Colonic mucosa (tissue), 4 donors: ENCODE results near the gene TSPAN9. TPM values are rescaled to one million over a fixed set of nuclear protein-coding genes. Genes with fewer than 3 reads are reported as not detected.

Source experiments
- DNase-seq: peaks from one replicate; pipeline ENCODE4 v3.0.0-alpha.2; 2020
- H3K27ac ChIP-seq: fragments of 200-600 bp; one replicate; pipeline ENCODE4 v1.8.0; 2021
- H3K27me3 ChIP-seq: fragments of 200-600 bp; one replicate; pipeline ENCODE4 v1.8.0; 2021
- H3K36me3 ChIP-seq: fragments of 200-600 bp; one replicate; pipeline ENCODE4 v1.8.0; 2021
- H3K4me1 ChIP-seq: fragments of 200-600 bp; one replicate; pipeline ENCODE4 v1.8.0; 2021; ENCODE audit warnings: mild to moderate bottlenecking
- H3K4me3 ChIP-seq: fragments of 200-600 bp; one replicate; pipeline ENCODE4 v1.8.0; 2021
- H3K9ac ChIP-seq, 2 donors: one replicate each; pipeline ENCODE4 v1.7.0; 2013; ENCODE audit warnings: control low read depth in 2 of 2, low read depth in 2 of 2, low read length in 2 of 2
- H3K9me3 ChIP-seq: fragments of 200-600 bp; one replicate; pipeline ENCODE4 v1.8.0; 2021
- CTCF ChIP-seq: fragments of 200-600 bp; IDR thresholded peaks from one replicate; pipeline ENCODE4 v1.8.0; 2022; ENCODE audit warnings: antibody characterized with exemption, mild to moderate bottlenecking
- intact Hi-C: fragments of 100-400 bp; cut with DNase I; formaldehyde crosslinking; loops from one replicate; pipeline ENCODE4 v1.14.1; 2022
- total RNA-seq, 2 donors: library from RNA; stranded (reverse); fragmentation: NEBNext Ultra II Directional in 1 of 2; extraction: Animal tissue kit (Norgen Biotek cat#: 25700) in 1 of 2; gene quantifications; one replicate each; pipeline ENCODE4 v1.2.1, GENCODE V29; 2021
- donor health status: healthy.
- donor health status: DM: no; HTN: no; CAD: no.
- donor health status: DM: no; HTN: no; CAD: no.

Gene TSPAN9
- total RNA-seq, 2 donors from 2014 or later: 4.7 to 9.9 TPM

GRCh38 chr12:3133405-3133783 lies 56.2 kb downstream of the TSPAN9 start:
- Histone ChIP-seq H3K27me3 (no peaks in the 10 kb centered on the region), H3K9ac (no peak overlapping the region), H3K9me3 (no peaks in the 10 kb centered on the region), H3K36me3 (no peaks in the 10 kb centered on the region), H3K4me1 (no peaks in the 10 kb centered on the region), H3K27ac (no peak overlapping the region), H3K4me3 (no peak overlapping the region)
- DNase-seq: no peak
- TF ChIP-seq CTCF: no peak
- intact Hi-C loops: loop anchor here (10.0 kb wide), 1 partner anchor 71 kb away; no protein-coding TSS in a partner anchor

DNA sequence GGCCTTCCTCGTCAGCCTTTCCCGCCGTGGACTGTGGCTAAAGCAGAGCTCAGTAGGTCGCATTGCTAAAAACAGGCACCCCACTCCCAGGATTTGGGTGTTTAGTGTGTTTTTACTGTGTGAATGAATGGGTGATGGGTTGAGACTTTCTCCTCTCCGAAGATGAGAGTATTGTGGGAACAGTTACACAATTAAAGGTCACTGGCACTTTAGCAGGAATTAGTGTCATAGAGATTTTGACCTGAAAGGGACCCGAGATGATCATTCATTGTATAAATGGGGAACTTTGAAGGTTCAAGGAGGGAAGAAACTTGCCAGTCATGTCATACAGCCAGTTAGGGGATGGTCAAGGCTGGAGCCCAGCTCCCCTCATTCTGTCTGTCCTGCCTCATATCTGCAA lies 56.9 kb downstream of the TSPAN9 start:
- intact Hi-C loops: loop anchor here (2.0 to 10.0 kb wide), 2 partner anchors 71 to 141 kb away; no protein-coding TSS in a partner anchor
- no peaks in the 10 kb centered on the region for H3K4me1 ChIP-seq
- no peaks in the 10 kb centered on the region for H3K9me3 ChIP-seq
- H3K27ac ChIP-seq: no peak overlapping the region
- H3K27me3 ChIP-seq: no peaks in the 10 kb centered on the region
- no peak overlapping the region for H3K4me3 ChIP-seq
- no peak for TF ChIP-seq CTCF
- H3K9ac ChIP-seq: no peak overlapping the region
- DNase-seq: no peak
- H3K36me3 ChIP-seq: no peaks in the 10 kb centered on the region

GRCh38 chr12:3134526-3135135 lies 57.5 kb downstream of the TSPAN9 start:
- no peak for TF ChIP-seq CTCF
- intact Hi-C loops: loop anchor here (2.0 to 10.0 kb wide), 2 partner anchors 70 to 140 kb away; no protein-coding TSS in a partner anchor
- H3K4me1 ChIP-seq: no peaks in the 10 kb centered on the region
- H3K27ac ChIP-seq: no peak overlapping the region
- H3K9ac ChIP-seq: no peak overlapping the region
- no peak for DNase-seq
- no peak overlapping the region for H3K4me3 ChIP-seq
- no peaks in the 10 kb centered on the region for H3K27me3 ChIP-seq
- H3K36me3 ChIP-seq: no peaks in the 10 kb centered on the region
- no peaks in the 10 kb centered on the region for H3K9me3 ChIP-seq

GRCh38 chr12:3135522-3136461 lies 58.6 kb downstream of the TSPAN9 start:
- no peaks in the 10 kb centered on the region for H3K36me3 ChIP-seq
- TF ChIP-seq CTCF: peak; percentile 71
- no peaks in the 10 kb centered on the region for H3K4me1 ChIP-seq
- no peak overlapping the region for H3K4me3 ChIP-seq
- H3K9me3 ChIP-seq: no peaks in the 10 kb centered on the region
- intact Hi-C loops: loop anchor here (2.0 to 10.0 kb wide), 2 partner anchors 69 to 139 kb away; no protein-coding TSS in a partner anchor
- H3K27ac ChIP-seq: no peak overlapping the region
- no peak overlapping the region for H3K9ac ChIP-seq
- peak; percentile 31 for DNase-seq
- H3K27me3 ChIP-seq: no peaks in the 10 kb centered on the region

- TF ChIP-seq CTCF: no peak
- intact Hi-C loops: loop anchor here (10.0 kb wide), 1 partner anchor 68 kb away; no protein-coding TSS in a partner anchor
- no peak overlapping the region for H3K9ac ChIP-seq
- H3K27ac ChIP-seq: no peak overlapping the region
- DNase-seq: no peak
- H3K4me1 ChIP-seq: no peaks in the 10 kb centered on the region
- no peaks in the 10 kb centered on the region for H3K27me3 ChIP-seq
- no peaks in the 10 kb centered on the region for H3K36me3 ChIP-seq
- no peaks in the 10 kb centered on the region for H3K9me3 ChIP-seq
- H3K4me3 ChIP-seq: no peak overlapping the region
Observed at GRCh38 chr12:3136641-3137267, 59.6 kb downstream of the TSPAN9 start.
